SW480 (cell line): Measurements from ENCODE around the gene PGAM2.

Source experiments
- DNase-seq: peaks from one replicate; pipeline ENCODE4 v3.0.0-alpha.2; 2016; ENCODE audit warnings: low spot score

The PGAM2 gene

DNA sequence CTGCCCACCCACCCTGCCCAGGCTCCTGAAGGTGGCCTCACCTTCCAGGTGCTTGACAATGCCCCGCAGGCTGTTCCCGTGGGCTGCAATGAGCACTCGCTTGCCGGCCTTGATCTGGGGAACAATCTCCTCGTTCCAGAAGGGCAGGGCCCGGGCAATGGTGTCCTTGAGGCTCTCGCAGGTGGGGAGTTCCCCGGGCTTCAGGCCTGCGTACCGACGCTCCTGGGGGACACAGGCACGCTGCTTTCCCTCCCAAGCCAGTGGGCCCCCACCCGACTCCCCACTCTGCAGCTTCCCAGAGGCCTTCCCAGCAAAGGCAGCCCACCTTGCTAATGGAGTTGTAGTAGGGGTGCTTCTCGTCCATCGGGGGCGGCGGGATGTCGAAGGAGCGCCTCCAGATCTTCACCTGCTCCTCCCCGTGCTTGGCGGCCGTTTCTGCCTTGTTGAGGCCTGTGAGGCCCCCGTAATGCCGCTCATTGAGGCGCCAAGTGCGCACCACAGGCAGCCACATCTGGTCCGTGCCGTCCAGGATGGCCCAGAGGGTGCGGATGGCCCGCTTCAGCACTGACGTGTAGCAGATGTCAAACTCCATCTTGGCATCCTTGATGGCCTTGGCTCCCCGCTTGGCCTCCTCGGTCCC lies 456 bp downstream of the PGAM2 start:
- no peak for DNase-seq

GRCh38 chr7:44063894-44064651 lies 1.3 kb downstream of the PGAM2 start:
- no peak for DNase-seq

DNA sequence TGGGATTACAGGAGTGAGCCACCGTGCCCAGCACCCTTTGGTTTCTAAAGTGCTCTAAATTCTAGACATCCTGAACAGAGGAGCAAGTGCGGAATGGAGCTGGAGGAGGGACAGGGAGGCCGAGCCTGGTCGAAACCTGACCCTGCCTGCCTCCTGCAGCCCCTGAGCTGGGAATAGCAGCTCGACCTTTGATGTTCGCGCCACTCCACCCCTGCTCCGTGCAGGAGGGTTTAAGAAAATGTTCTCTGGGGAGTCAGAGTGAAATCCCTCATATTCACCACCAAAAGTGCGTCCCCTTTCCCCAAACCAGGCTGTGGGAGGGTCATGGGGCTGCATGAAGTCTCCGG lies 1.8 kb downstream of the PGAM2 start:
- no peak for DNase-seq

DNA sequence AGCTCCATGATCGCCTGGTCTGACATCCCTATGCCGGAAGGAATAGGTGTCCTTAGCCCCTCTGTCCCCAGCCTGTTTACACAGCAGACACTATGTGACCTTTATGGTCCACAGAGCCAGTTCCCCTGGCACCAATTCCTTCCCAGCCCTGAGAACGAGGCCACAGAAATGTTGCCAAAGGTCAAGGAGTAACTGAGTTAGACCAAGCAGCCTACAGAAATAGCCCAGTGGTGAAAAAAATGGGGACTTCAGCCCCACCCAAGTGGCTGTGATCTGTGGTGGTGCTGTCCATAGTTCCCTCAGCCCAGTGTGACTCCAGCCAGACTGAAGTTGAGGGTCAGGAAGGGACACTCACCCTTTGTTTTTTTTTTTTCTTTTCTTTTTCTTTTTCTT lies 2.5 kb downstream of the PGAM2 start:
- DNase-seq = no peak

DNA sequence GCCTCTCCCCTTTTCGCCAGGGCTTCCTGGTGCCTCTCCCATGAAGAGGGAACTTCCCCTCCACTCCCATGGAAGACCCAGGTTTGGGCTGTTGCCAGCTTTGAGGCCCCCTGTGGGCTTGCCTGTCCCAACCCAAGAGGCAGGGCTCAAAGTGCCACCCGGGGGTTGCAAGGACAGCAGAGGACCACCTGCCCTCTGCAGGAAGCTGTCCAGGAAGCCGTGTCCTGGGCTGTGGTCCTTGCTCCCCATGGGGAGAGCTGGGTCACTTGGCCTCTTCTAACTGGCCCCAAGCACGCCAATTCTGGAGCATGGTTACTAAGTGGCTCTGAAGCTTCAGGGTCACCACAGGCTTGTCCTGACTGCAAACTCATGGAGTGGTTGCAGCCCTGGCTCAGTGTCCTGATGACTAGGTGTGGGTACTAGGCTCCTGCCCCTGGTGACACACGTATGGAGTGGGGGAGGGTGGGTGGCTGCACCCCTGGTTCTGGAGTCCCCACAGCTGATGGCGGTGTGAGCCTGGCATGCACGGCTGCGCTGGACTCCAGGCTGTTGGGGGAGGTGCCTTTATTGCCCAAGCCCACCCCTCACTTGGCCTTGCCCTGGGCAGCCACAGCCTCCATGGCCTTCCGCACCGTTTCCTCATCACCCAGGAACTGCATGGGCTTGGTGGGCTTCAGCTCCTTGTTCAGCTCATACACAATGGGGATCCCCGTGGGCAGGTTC lies 3.0 kb downstream of the PGAM2 start:
- no peak for DNase-seq

DNA sequence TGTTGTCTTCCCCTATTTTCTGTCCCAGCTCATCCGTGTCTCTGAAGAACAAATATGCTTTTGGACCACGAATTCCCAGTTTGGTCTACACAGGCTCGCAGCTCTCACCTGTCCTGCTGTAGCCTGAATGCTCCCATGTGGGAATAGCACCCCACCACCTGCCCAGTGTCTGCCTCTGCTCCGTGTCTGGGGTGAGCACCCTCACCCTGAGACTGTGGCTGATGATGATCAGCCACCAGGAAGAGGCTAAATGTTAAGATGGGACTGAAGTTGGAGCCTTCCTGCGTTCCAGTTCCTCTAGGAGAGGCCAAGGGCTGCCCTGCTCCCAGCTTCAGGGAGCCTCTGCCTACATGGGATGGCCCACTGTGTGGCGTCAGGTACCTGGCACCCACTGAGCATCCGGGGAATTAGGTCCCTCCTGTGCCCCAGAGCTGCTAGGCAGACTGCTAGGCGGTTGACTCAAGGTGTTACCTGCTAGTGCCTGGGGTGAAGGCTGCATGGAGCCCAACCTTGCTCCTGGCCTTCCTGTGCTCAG lies 3.7 kb downstream of the PGAM2 start:
- no peak for DNase-seq

- DNase-seq = no peak
These were observed 4.3 kb downstream of the PGAM2 start for GRCh38 chr7:44060948-44061644.

DNA sequence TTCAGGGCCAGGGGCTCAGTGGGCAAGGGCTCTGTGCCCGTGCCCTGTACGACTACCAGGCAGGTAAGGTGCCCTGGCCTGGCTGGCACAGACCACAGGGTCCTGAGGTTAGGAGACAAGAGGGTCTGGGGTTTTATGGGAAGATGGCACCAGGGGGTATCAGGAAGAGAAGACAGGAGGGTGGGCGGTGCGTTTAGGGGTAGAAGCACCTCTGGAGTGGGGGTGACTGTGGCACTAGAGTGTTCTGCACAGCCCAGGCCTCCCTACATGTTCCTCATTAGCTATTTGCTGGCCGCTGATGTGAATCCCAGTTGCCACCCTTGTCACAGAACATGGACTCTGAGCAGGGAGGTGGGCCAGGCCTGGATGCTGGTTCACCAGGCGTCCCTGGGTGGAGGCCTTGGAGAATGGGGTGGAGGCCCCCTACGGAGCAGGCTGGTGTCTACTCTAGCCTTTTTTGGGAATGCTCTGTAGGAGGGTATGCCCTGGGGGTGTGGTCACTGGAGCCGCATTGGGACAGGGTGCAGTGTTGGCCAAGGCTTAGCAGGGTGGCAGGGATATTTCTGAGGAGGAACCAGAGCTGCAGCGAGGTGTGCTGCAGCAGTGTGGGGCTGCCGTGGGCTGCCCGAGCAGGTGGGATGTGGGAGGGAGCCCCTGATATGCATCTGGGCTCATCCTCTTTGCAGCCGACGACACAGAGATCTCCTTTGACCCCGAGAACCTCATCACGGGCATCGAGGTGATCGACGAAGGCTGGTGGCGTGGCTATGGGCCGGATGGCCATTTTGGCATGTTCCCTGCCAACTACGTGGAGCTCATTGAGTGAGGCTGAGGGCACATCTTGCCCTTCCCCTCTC lies 5.0 kb downstream of the PGAM2 start:
- no peak for DNase-seq

DNA sequence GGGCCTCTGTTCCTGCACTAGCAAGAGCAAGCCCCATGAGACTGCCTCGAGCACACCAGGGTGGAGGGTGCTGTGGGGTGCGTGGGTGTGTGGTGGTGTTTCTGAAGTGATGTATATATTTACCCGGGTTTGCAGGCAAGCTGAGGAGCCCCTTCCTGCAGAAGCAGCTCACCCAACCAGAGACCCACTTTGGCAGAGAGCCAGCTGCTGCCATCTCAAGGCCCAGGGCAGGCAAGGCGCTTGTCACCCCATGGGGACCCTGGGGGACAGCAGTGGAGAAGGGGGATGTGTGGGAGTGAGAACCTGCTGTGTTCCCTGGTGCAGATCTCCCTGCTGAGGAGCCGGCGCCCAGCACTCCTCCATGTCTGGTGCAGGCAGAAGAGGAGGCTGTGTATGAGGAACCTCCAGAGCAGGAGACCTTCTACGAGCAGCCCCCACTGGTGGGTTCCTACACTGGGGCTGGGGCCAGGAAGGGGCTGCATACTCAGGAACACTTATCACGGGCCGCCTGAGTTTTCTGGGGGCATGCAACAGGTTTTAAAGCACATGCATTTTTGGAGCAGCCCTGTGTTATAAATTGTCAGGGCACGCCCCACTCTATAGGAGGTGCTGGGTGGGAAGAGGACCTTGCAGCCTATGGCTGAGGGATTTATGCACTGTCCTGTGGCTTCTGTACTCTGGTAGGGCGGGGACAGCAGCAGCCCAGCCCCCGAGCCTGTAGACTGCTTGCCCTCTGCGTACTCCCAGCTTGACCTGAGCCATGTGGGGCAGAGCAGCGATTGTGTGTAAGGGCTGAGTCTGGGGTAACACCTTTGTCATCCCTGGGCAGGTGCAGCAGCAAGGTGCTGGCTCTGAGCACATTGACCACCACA lies 5.9 kb downstream of the PGAM2 start:
- DNase-seq = no peak

DNA sequence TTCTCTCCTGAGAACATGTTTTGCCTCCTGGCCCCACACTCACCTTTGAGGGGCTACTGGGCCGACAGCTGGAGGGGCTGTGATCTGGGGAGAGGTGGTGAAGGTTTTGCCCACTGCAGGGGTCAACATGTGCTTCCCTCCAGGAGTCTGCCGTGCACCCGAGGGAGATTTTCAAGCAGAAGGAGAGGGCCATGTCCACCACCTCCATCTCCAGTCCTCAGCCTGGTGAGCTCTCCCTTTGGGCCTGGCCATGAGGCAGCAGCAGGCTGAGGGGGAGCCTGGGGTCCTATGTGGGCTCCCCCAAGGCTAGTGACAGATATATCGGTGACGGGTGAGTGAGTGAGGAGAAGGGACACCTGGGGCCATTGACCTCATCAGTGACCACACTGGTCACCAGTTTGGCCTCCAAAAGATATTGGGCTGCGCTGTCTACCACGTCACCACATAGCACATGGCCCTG lies 6.6 kb downstream of the PGAM2 start:
- no peak for DNase-seq

- DNase-seq = no peak
These were observed 7.3 kb downstream of the PGAM2 start for GRCh38 chr7:44057849-44058758.

DNA sequence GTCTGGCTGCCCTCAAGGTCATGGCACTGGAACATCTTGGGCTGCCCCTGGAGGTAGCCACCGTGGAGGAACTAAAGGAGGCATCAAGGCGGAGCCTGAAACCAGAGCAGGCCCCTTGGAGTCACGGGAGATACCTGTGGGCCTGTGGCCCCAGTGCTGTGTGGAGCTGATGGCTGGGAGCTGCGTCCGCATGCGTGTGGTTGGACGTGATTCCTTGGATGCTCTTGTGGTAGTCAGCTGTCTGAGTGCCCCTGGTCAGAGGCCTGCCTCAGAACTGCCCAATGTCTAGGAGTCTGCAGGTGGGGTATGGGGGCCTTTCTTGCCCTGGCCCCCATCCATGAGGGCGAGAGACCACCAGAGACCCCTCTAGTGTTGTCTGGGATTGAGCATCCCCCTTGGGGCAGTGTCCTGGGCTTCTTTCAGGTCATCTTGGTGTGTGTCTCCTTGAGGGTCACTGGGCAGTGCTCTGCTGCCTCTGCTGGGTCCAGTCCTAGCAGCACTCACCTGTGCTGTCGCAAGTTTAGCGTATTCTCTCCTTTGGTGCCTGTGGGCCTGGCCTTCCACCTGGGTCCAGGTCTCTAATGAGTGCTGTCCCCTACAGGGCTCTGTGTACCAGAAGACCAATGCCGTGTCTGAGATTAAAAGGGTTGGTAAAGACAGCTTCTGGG lies 8.1 kb downstream of the PGAM2 start:
- no peak for DNase-seq

- no peak for DNase-seq
These were observed 8.7 kb downstream of the PGAM2 start for GRCh38 chr7:44056681-44057080.

- DNase-seq = no peak
These were observed 12.5 kb downstream of the PGAM2 start for GRCh38 chr7:44052771-44053365.

DNA sequence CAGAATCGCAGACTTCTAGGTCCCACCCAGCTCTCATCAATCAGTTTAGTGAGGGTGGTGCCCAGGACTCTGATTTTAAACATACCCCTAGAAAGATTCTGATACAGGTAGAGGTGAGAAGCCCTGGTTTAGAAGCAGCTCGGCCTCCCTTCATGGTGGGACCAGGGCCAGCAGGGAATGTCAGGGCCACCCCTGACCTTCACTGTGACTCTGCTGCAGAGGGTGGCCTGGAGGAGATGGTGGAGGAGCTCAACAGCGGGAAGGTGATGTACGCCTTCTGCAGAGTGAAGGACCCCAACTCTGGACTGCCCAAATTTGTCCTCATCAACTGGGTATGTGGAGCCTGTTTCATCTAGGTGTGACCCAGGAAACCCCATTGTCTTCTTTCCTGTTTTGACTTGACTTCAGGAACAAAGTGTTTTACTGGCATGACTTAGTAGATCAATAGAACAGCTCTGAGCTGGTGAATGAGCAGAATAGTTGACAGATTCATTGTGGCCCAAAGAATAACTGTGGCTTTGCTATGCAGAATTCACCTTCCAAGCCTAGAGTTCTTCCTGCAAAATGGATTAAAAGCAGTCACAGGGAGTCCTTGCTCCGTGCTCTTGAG lies 13.7 kb downstream of the PGAM2 start:
- no peak for DNase-seq

- no peak for DNase-seq
These were observed 14.3 kb downstream of the PGAM2 start for GRCh38 chr7:44050915-44051560.
